Suppressor macrophage treated with lipopolysaccharide for 4 hours (primary cell): Measurements from ENCODE around the gene CWC27.

Source experiments
- DNase-seq: peaks from one replicate; pipeline ENCODE4 v3.0.0-alpha.2; 2020

CWC27 gene

GRCh38 chr5:64768358-64769312 is at the start of gene CWC27, which contains the start of gene SREK1IP1:
CWC27 (plus strand) TSS chr5:64768930; CDS start chr5:64769147, 217 bp downstream.
SREK1IP1 (minus strand) TSS chr5:64768691; CDS start chr5:64768517, 174 bp downstream.
- peak; percentile 89 for DNase-seq

GRCh38 chr5:64722588-64722987 is 46.1 kb upstream of the CWC27 start:
- no peak for DNase-seq

GRCh38 chr5:64727150-64727549 is 41.6 kb upstream of the CWC27 start:
- DNase-seq = no peak

- DNase-seq = no peak
These were observed 26.3 kb upstream of the CWC27 start for GRCh38 chr5:64742411-64742810.

GRCh38 chr5:64742821-64743220 is 25.9 kb upstream of the CWC27 start:
- DNase-seq = no peak

- no peak for DNase-seq
These were observed 23.8 kb upstream of the CWC27 start for GRCh38 chr5:64744914-64745313.

- no peak for DNase-seq
These were observed 22.3 kb upstream of the CWC27 start for GRCh38 chr5:64746446-64746845.

GRCh38 chr5:64749385-64749784 is 19.3 kb upstream of the CWC27 start:
- no peak for DNase-seq

GRCh38 chr5:64754066-64754465 is 14.7 kb upstream of the CWC27 start:
- no peak for DNase-seq

- no peak for DNase-seq
These were observed 9.8 kb upstream of the CWC27 start for GRCh38 chr5:64758901-64759300.

GRCh38 chr5:64759960-64760660 is 8.6 kb upstream of the CWC27 start:
- no peak for DNase-seq

- DNase-seq = no peak
These were observed 4.7 kb upstream of the CWC27 start for GRCh38 chr5:64763948-64764503.

GRCh38 chr5:64765804-64766504 is 2.8 kb upstream of the CWC27 start:
- no peak for DNase-seq

- peak; percentile 40 for DNase-seq
These were observed 1.8 kb upstream of the CWC27 start for GRCh38 chr5:64766941-64767340.

- peak; percentile 15 for DNase-seq
These were observed 772 bp upstream of the CWC27 start for GRCh38 chr5:64767959-64768357.

GRCh38 chr5:64769855-64770254 is 1.1 kb downstream of the CWC27 start:
- no peak for DNase-seq

GRCh38 chr5:64771736-64772135 is 3.0 kb downstream of the CWC27 start:
- no peak for DNase-seq

GRCh38 chr5:64773533-64773932 is 4.8 kb downstream of the CWC27 start:
- DNase-seq = no peak

GRCh38 chr5:64775291-64775690 is 6.6 kb downstream of the CWC27 start:
- peak; percentile 53 for DNase-seq

- peak; percentile 91 for DNase-seq
These were observed 15.8 kb downstream of the CWC27 start for GRCh38 chr5:64784451-64785025.

GRCh38 chr5:64786372-64786771 is 17.6 kb downstream of the CWC27 start:
- peak; percentile 41 for DNase-seq

- no peak for DNase-seq
These were observed 19.4 kb downstream of the CWC27 start for GRCh38 chr5:64788156-64788555.

- no peak for DNase-seq
These were observed 20.7 kb downstream of the CWC27 start for GRCh38 chr5:64789457-64789856.
